Panc1 (cell line): Measurements from ENCODE around the gene FIS1. TPM values are rescaled to one million over a fixed set of nuclear protein-coding genes. Genes with fewer than 3 reads are reported as not detected.

Experiments
- ATAC-seq: fragments of 200-7000 bp; cut with Tn5 transposase; 2 replicates; pipeline ENCODE4 v1.9.1; 2020; ENCODE audit warnings: mild to moderate bottlenecking, moderate library complexity
- BruUV-seq: library from RNA; stranded (reverse); fragments of 400-500 nt; replicated peaks from 2 replicates; lab custom pipeline; 2021; lab: Mats Ljungman, UMichigan
- CTCF ChIA-PET: fragments of 300-600 bp; sonication (Branson Sonifier 250); formaldehyde crosslinking; loops from one replicate; lab custom pipeline; 2022; ENCODE audit warnings: antibody characterized with exemption; lab: Charles Lee
- POLR2A ChIA-PET: fragments of 300-600 bp; sonication (Branson Sonifier 250); formaldehyde crosslinking; loops from one replicate; lab custom pipeline; 2022; ENCODE audit warnings: antibody characterized with exemption; lab: Charles Lee
- DNase-seq: peaks from one replicate; pipeline ENCODE4 v3.0.0-alpha.2; 2010; ENCODE audit warnings: low read depth, low spot score
- H3K27ac ChIP-seq: 2 replicates; pipeline ENCODE4 v1.5.1; 2011; ENCODE audit warnings: mild to moderate bottlenecking, low read length, inconsistent platforms
- H3K27me3 ChIP-seq: fragments of 200-500 bp; sonication (Bioruptor generic); 2 replicates; pipeline ENCODE4 v1.6.0; 2014; ENCODE audit warnings: low read length, inconsistent platforms; ENCODE audit not compliant: control insufficient read depth, insufficient read depth
- H3K36me3 ChIP-seq: fragments of 200-500 bp; sonication (Bioruptor generic); 2 replicates; pipeline ENCODE4 v1.5.1; 2014; ENCODE audit warnings: inconsistent platforms, mild to moderate bottlenecking, low read length, moderate library complexity; ENCODE audit not compliant: control insufficient read depth, insufficient read depth
- H3K4me1 ChIP-seq: 2 replicates; pipeline ENCODE4 v1.5.1; 2011; ENCODE audit warnings: inconsistent platforms, mild to moderate bottlenecking, low read length, moderate library complexity; ENCODE audit not compliant: control insufficient read depth, insufficient read depth
- H3K4me3 ChIP-seq, 2 experiments: 2 replicates each; pipeline ENCODE4 v1.5.1; 2011 to 2012; ENCODE audit warnings: low read depth in 2 of 2, low read length in 2 of 2, mild to moderate bottlenecking in 2 of 2, inconsistent platforms in 1 of 2, moderate library complexity in 1 of 2
- H3K9me3 ChIP-seq: fragments of 200-500 bp; sonication (Bioruptor generic); 2 replicates; pipeline ENCODE4 v1.5.1; 2014; ENCODE audit warnings: low read depth, mild to moderate bottlenecking, inconsistent platforms, low read length, moderate library complexity; ENCODE audit not compliant: control insufficient read depth, insufficient read depth
- POLR2AphosphoS5 ChIP-seq: IDR thresholded peaks from 2 replicates; pipeline ENCODE4 v1.6.1; 2012; ENCODE audit warnings: mild to moderate bottlenecking, low read depth, low read length, moderate library complexity
- REST ChIP-seq, 2 experiments: IDR thresholded peaks; 2 replicates each; pipeline ENCODE4 v1.6.1; 2011 to 2012; ENCODE audit warnings: low read depth in 2 of 2, control low read depth in 1 of 2, low read length in 1 of 2, mild to moderate bottlenecking in 1 of 2, moderate library complexity in 1 of 2; ENCODE audit not compliant: insufficient read depth in 1 of 2
- SIN3A ChIP-seq: IDR thresholded peaks from 2 replicates; pipeline ENCODE4 v1.6.1; 2012; ENCODE audit warnings: low read depth, mild to moderate bottlenecking, low read length, moderate library complexity, borderline replicate concordance; ENCODE audit not compliant: insufficient read depth
- TCF7L2 ChIP-seq: IDR thresholded peaks from 2 replicates; pipeline ENCODE4 v1.6.1; 2011; ENCODE audit warnings: mild to moderate bottlenecking, low read depth, low read length, inconsistent platforms
- in situ Hi-C: cut with HindIII; loops from 2 replicates; pipeline ENCODE4 v1.10.0; 2016; ENCODE audit warnings: low sequenced_read_pairs, low pct_unique_long_range_greater_than_20kb
- intact Hi-C: fragments of 100-400 bp; cut with micrococcal nuclease; formaldehyde crosslinking; loops from one replicate; pipeline ENCODE4 v1.10.0; 2022; ENCODE audit not compliant: unreplicated experiment
- total RNA-seq: library from RNA; stranded (reverse); gene quantifications from one replicate; pipeline ENCODE4 v1.2.1, GENCODE V29; 2021; ENCODE audit not compliant: unreplicated experiment
- TF ChIP-seq, protein P1 (sequence below): fragments of 450-650 bp; IDR thresholded peaks from 2 replicates; pipeline ENCODE4 v1.5.1; 2017; ENCODE audit warnings: mild to moderate bottlenecking

Gene FIS1
- total RNA-seq, 1 experiment from 2014 or later = 110 TPM

- no peak overlapping the region for H3K27ac ChIP-seq
- no peak for TF ChIP-seq SIN3A
- TF ChIP-seq REST (IDR thresholded peaks at IDR 0.05; ENCODE audit: insufficient read depth in 1 of 2, low read depth in 2 of 2, low read length in 1 of 2) = no peak
- TF ChIP-seq, protein P1, sequence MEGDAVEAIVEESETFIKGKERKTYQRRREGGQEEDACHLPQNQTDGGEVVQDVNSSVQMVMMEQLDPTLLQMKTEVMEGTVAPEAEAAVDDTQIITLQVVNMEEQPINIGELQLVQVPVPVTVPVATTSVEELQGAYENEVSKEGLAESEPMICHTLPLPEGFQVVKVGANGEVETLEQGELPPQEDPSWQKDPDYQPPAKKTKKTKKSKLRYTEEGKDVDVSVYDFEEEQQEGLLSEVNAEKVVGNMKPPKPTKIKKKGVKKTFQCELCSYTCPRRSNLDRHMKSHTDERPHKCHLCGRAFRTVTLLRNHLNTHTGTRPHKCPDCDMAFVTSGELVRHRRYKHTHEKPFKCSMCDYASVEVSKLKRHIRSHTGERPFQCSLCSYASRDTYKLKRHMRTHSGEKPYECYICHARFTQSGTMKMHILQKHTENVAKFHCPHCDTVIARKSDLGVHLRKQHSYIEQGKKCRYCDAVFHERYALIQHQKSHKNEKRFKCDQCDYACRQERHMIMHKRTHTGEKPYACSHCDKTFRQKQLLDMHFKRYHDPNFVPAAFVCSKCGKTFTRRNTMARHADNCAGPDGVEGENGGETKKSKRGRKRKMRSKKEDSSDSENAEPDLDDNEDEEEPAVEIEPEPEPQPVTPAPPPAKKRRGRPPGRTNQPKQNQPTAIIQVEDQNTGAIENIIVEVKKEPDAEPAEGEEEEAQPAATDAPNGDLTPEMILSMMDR = no peak
- TF ChIP-seq POLR2AphosphoS5 = no peak
- TF ChIP-seq TCF7L2 = no peak
- BruUV-seq = no TSS peak
- H3K36me3 ChIP-seq = no peaks in the 10 kb centered on the region
- DNase-seq = no peak
- H3K4me1 ChIP-seq = peaks cover 5% of the 10 kb centered on the region; the same call in 1 of the 2 replicates
- in situ Hi-C loops (no loop called here), intact Hi-C loops (no loop called here)
- ATAC-seq = no peak; the same call in 1 of the 2 replicates
- POLR2A ChIA-PET = no interaction called here
- no peaks in the 10 kb centered on the region for H3K27me3 ChIP-seq
- CTCF ChIA-PET = interaction anchor here (1.3 kb wide), 1 partner anchor 9 kb away, joined by 4 read pairs; no protein-coding TSS in a partner anchor
- H3K9me3 ChIP-seq = no peaks in the 10 kb centered on the region
- H3K4me3 ChIP-seq = no peak overlapping the region
These were observed 42.9 kb downstream of the FIS1 start for GRCh38 chr7:101201695-101202602.

- intact Hi-C loops = no loop called here
- peaks cover 5% of the 10 kb centered on the region; the same call in 1 of the 2 replicates for H3K4me1 ChIP-seq
- no TSS peak for BruUV-seq
- H3K27me3 ChIP-seq = no peaks in the 10 kb centered on the region
- no peak within 1 kb of the TSS for H3K27ac ChIP-seq
- ChIA-PET CTCF (no interaction called here), POLR2A (no interaction called here)
- in situ Hi-C loops = no loop called here
- TF ChIP-seq POLR2AphosphoS5 = no peak
- TF ChIP-seq TCF7L2 = no peak
- no peak for TF ChIP-seq SIN3A
- TF ChIP-seq, protein P1 = no peak
- TF ChIP-seq REST (IDR thresholded peaks at IDR 0.05; ENCODE audit: insufficient read depth in 1 of 2, low read depth in 2 of 2, low read length in 1 of 2) = no peak
- DNase-seq = no peak
- no peak within 1 kb of the TSS for H3K4me3 ChIP-seq
- H3K9me3 ChIP-seq = no peaks in the 10 kb centered on the region
- ATAC-seq = peak; percentile 26; the same call in 1 of the 2 replicates
- no peaks in the 10 kb centered on the region for H3K36me3 ChIP-seq
These were observed 43.9 kb downstream of the FIS1 start, which contains the start of gene MOGAT3 for GRCh38 chr7:101200862-101201599. Gene MOGAT3 (minus strand): TSS chr7:101201036. CDS start chr7:101200854, 182 bp downstream.
